Uterus (tissue), 4 donors: ENCODE data around the gene CACNB4. TPM values are rescaled to one million over a fixed set of nuclear protein-coding genes. Genes with fewer than 3 reads are reported as not detected.

Experiments used
- DNase-seq, 2 donors: peaks; one replicate each; pipeline ENCODE4 v3.0.0-alpha.2; 2019 to 2020
- H3K27ac ChIP-seq, 2 donors: fragments of 200-600 bp; sonication (generic); 1 replicate in 1 of 2; 2 replicates in 1 of 2; pipeline ENCODE4 v1.5.1; 2016 to 2018
- H3K27me3 ChIP-seq, 2 donors: fragments of 200-600 bp; sonication (generic); one replicate each; pipeline ENCODE4 v1.5.1; 2018 to 2019; ENCODE audit warnings: control low read depth in 1 of 2
- H3K36me3 ChIP-seq, 2 donors: fragments of 200-600 bp; sonication (generic); one replicate each; pipeline ENCODE4 v1.5.1; 2019; ENCODE audit warnings: control low read depth in 1 of 2
- H3K4me1 ChIP-seq, 2 donors: fragments of 200-600 bp; sonication (generic); one replicate each; pipeline ENCODE4 v1.5.1; 2018 to 2019; ENCODE audit warnings: control low read depth in 1 of 2
- H3K4me3 ChIP-seq, 2 donors: fragments of 200-600 bp; sonication (generic); 1 replicate in 1 of 2; 2 replicates in 1 of 2; pipeline ENCODE4 v1.5.1; 2018 to 2019; ENCODE audit warnings: mild to moderate bottlenecking in 1 of 2
- H3K9me3 ChIP-seq, 2 donors: fragments of 200-600 bp; sonication (generic); one replicate each; pipeline ENCODE4 v1.5.1; 2019; ENCODE audit warnings: control low read depth in 1 of 2
- CTCF ChIP-seq, 4 experiments: fragments of 200-600 bp in 2 of 4; fragments of 450-650 bp in 2 of 4; sonication (generic) in 2 of 4; IDR thresholded peaks; one replicate each; pipeline ENCODE4 v1.5.1; 2016 to 2019; ENCODE audit warnings: antibody characterized with exemption in 4 of 4, mild to moderate bottlenecking in 2 of 4, moderate library complexity in 1 of 4
- POLR2A ChIP-seq, 2 donors: fragments of 450-650 bp; IDR thresholded peaks; one replicate each; pipeline ENCODE4 v1.6.1; 2016; ENCODE audit warnings: antibody characterized with exemption in 2 of 2, mild to moderate bottlenecking in 1 of 2, moderate library complexity in 1 of 2
- intact Hi-C: fragments of 100-400 bp; cut with DNase I; formaldehyde crosslinking; loops from one replicate; pipeline ENCODE4 v1.15.1; 2023; ENCODE audit warnings: low total_unique reads
- total RNA-seq, 4 donors: library from RNA; depleted of rRNA in 3 of 4; stranded (reverse); fragments of >200 nt in 3 of 4; gene quantifications; one replicate each; pipeline versions ENCODE4 v1.1.0 to v1.2.4, GENCODE V29; 2014 to 2023
- donor health status: DM: yes; HTN: yes; CAD: no.

The CACNB4 gene
- total RNA-seq, 4 donors from 2014 or later = 0.26 to 14.0 (median 1.6) TPM

- no peak overlapping the region for H3K4me3 ChIP-seq
- no peak overlapping the region for H3K27ac ChIP-seq
- H3K36me3 ChIP-seq = no peaks in the 10 kb centered on the region
- no peaks in the 10 kb centered on the region for H3K9me3 ChIP-seq
- no peaks in the 10 kb centered on the region for H3K4me1 ChIP-seq
- no peak for DNase-seq
- TF ChIP-seq POLR2A (IDR thresholded peaks at IDR 0.05) = no peak
- no peak for TF ChIP-seq CTCF (IDR thresholded peaks at IDR 0.05)
- no peaks in the 10 kb centered on the region for H3K27me3 ChIP-seq
- intact Hi-C loops = no loop called here
These were observed 183.7 kb downstream of the CACNB4 start for GRCh38 chr2:151914989-151915628.

GRCh38 chr2:151908204-151908882, 190.5 kb downstream of the CACNB4 start:
- Histone ChIP-seq H3K4me3 (no peak overlapping the region), H3K27ac (no peak overlapping the region), H3K4me1 (no peaks in the 10 kb centered on the region), H3K27me3 (no peaks in the 10 kb centered on the region), H3K9me3 (no peaks in the 10 kb centered on the region), H3K36me3 (no peaks in the 10 kb centered on the region)
- DNase-seq = no peak
- TF ChIP-seq CTCF (IDR thresholded peaks at IDR 0.05) (no peak), POLR2A (IDR thresholded peaks at IDR 0.05) (no peak)
- intact Hi-C loops = no loop called here

GRCh38 chr2:151907286-151908203, 191.3 kb downstream of the CACNB4 start:
- Histone ChIP-seq H3K4me3 (no peak overlapping the region), H3K27ac (no peak overlapping the region), H3K27me3 (no peaks in the 10 kb centered on the region), H3K36me3 (no peaks in the 10 kb centered on the region), H3K4me1 (no peaks in the 10 kb centered on the region), H3K9me3 (no peaks in the 10 kb centered on the region)
- DNase-seq = no peak
- TF ChIP-seq CTCF (IDR thresholded peaks at IDR 0.05) = no peak
- no peak for TF ChIP-seq POLR2A (IDR thresholded peaks at IDR 0.05)
- intact Hi-C loops = no loop called here

- no peaks in the 10 kb centered on the region for H3K4me1 ChIP-seq
- no peaks in the 10 kb centered on the region for H3K9me3 ChIP-seq
- H3K4me3 ChIP-seq = no peak overlapping the region
- intact Hi-C loops = no loop called here
- TF ChIP-seq CTCF (IDR thresholded peaks at IDR 0.05) (no peak), POLR2A (IDR thresholded peaks at IDR 0.05) (no peak)
- H3K27me3 ChIP-seq = no peaks in the 10 kb centered on the region
- no peak overlapping the region for H3K27ac ChIP-seq
- DNase-seq = no peak
- H3K36me3 ChIP-seq = no peaks in the 10 kb centered on the region
These were observed 192.2 kb downstream of the CACNB4 start for GRCh38 chr2:151906633-151906998.
